HUES6 (cell line): ENCODE measurements around the gene COL4A4.

Experiments used
- H3K27ac ChIP-seq: 2 replicates; pipeline ENCODE4 v1.7.0; 2013; ENCODE audit warnings: low read depth, mild to moderate bottlenecking, low read length, inconsistent platforms
- H3K27me3 ChIP-seq: 2 replicates; pipeline ENCODE4 v1.6.1; 2013; ENCODE audit warnings: low read length; ENCODE audit not compliant: control insufficient read depth, insufficient read depth
- H3K36me3 ChIP-seq: 2 replicates; pipeline ENCODE4 v1.6.1; 2013; ENCODE audit warnings: low read length; ENCODE audit not compliant: control insufficient read depth, insufficient read depth
- H3K4me1 ChIP-seq: 2 replicates; pipeline ENCODE4 v1.6.1; 2013; ENCODE audit warnings: low read length; ENCODE audit not compliant: control insufficient read depth, insufficient read depth
- H3K4me3 ChIP-seq: 2 replicates; pipeline ENCODE4 v1.5.1; 2013; ENCODE audit warnings: low read depth, low read length
- H3K9ac ChIP-seq: one replicate; pipeline ENCODE4 v1.6.1; 2013; ENCODE audit warnings: mild to moderate bottlenecking, low read length
- H3K9me3 ChIP-seq: 2 replicates; pipeline ENCODE4 v1.6.1; 2013; ENCODE audit warnings: low read depth, low read length; ENCODE audit not compliant: control insufficient read depth, insufficient read depth

Gene COL4A4

DNA sequence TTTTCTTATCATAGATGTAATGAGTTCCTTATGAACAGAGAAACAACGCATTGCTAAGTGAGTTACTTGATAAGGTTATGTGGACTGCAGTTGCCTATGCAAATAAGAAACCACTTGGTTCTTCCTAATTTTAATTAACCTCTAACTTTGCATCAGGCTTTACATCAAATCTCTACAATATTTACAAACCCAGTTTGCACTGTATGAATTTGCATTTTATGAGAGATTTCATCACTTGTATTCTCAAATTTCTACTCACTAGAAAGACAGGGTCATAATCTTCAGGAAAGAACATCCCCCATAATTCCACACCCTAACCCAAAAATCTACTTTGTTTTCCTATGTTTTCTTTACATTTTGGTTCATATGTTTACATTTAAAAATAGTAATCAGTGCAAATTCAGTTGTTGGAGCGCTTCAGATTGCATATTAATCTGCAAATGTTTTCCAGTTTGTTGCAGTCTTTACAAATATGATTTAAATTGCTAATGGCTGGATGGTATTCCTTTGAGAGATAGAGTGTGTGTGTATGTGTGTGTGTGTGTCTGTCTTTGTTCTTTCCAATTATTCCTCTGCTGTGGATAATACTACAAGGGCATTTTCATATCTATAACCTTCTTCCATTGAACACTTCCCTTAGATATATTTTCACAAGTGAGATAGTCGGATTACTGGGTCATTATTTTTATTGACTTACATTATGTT lies 106.1 kb downstream of the COL4A4 start:
- Histone ChIP-seq H3K4me3 (no peak overlapping the region), H3K9ac (no peak overlapping the region), H3K4me1 (no peaks in the 10 kb centered on the region), H3K27ac (no peak overlapping the region), H3K9me3 (no peaks in the 10 kb centered on the region), H3K27me3 (no peaks in the 10 kb centered on the region), H3K36me3 (no peaks in the 10 kb centered on the region)

DNA sequence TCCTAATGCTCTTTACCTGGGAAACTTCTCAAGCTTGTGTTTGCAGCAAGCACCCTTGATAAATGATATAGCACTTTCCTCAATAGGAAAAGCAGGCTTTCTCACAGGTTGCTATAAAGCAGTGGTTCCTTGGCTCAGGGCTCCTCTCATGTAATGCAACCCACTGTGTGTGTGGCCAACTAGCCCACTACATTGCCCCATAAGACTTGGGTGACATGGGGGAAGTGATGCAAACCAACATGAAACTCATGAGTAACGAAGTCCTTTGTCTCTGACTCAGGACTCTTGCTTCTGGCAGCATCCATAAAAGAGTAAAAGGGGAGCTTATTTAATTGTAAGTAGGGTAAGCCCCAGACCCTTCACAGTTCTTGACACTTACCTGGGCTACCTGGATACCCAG lies 106.9 kb downstream of the COL4A4 start:
- no peaks in the 10 kb centered on the region for H3K27me3 ChIP-seq
- H3K4me1 ChIP-seq: no peaks in the 10 kb centered on the region
- H3K9ac ChIP-seq: no peak overlapping the region
- no peaks in the 10 kb centered on the region for H3K36me3 ChIP-seq
- no peak overlapping the region for H3K27ac ChIP-seq
- no peak overlapping the region for H3K4me3 ChIP-seq
- H3K9me3 ChIP-seq: no peaks in the 10 kb centered on the region

DNA sequence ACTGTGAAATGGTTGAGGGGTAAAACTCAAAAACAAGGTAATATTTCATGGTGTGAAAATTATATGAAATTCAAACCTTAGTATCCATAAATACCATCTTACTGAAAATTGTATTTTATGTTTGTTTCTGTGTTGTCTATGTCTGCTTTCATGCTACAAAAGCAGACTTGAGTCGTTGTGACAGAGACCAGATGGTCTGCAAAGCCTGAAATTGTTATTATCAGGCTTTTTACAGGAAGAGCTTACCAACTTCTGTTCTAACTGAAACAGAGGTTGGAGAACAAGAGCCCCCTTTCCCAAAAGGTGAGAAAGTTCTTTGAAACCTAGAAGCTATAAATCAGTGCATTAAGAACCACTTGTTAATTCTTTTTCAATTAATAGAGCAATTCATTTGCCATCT lies 110.0 kb downstream of the COL4A4 start:
- no peak overlapping the region for H3K9ac ChIP-seq
- no peak overlapping the region for H3K27ac ChIP-seq
- no peaks in the 10 kb centered on the region for H3K9me3 ChIP-seq
- H3K36me3 ChIP-seq: no peaks in the 10 kb centered on the region
- H3K4me1 ChIP-seq: no peaks in the 10 kb centered on the region
- no peaks in the 10 kb centered on the region for H3K27me3 ChIP-seq
- H3K4me3 ChIP-seq: no peak overlapping the region

DNA sequence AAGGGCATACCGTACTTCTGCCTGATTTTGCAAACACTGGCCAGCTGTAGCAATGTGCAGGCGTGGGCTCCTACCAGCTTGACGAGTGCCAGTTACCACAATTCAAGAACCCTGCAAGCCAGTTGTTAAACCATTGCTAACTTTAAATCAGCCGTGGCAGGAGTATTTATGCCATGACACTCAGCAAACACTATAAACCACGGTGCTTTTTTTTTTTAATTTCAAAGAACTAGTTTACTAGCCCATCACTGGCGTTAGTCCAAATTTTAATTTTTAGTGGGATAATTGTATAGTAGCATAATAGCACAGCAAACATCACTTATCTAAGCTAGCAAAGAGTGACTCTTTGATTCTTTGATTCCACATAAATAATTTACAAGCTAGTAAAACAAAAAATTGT lies 111.1 kb downstream of the COL4A4 start:
- no peaks in the 10 kb centered on the region for H3K36me3 ChIP-seq
- no peak overlapping the region for H3K4me3 ChIP-seq
- H3K9me3 ChIP-seq: no peaks in the 10 kb centered on the region
- H3K9ac ChIP-seq: no peak overlapping the region
- no peak overlapping the region for H3K27ac ChIP-seq
- H3K27me3 ChIP-seq: no peaks in the 10 kb centered on the region
- H3K4me1 ChIP-seq: no peaks in the 10 kb centered on the region

DNA sequence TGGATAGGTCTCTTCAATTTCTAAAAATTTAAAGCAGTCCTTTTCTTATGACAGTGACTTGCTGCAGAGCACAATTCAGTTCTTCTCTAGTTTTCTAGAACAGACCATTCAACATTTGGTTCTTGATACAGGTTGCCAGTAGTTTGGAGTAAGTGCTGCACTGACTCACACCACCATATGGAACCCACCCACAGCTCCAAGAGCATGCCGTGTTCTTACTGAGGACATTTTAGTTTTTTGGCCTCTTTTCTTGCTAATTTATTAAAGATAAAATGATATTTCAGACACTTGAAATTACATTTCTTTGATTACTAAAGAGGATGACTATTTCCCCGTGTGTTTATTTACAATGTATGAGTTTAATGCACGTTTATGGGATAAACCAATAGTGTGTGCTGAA lies 120.0 kb downstream of the COL4A4 start:
- Histone ChIP-seq H3K9me3 (no peaks in the 10 kb centered on the region), H3K9ac (no peak overlapping the region), H3K4me3 (no peak overlapping the region), H3K36me3 (no peaks in the 10 kb centered on the region), H3K4me1 (no peaks in the 10 kb centered on the region), H3K27ac (no peak overlapping the region), H3K27me3 (no peaks in the 10 kb centered on the region)

DNA sequence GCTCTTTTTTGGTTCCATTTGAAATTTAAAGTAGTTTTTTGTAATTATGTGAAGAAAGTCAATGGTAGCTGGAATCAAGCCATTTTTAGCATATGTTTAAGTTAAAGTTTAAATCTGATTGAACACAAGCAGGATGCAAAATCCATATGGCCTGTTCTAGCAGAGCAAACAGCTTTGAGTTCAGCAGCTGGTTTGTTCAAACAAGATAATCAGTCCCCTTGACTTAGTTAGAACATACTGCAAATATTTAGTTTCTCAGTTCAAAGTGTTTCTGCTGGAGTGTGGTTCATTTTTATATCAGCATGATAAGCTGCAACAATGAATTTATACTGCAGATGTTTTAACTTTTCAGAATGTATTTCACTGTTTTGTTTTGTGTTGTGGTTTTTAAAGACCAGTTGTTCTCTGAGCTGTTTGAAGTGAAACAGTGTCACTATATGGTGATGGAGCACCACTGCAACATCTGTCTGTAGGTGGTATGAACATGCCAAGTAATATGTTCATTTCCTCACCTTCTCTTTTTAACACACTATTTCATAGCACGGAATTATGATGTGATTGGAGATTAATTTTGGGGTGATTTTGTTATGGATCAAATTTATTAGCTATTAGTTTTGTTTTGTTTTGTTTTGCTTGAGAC lies 125.3 kb downstream of the COL4A4 start:
- Histone ChIP-seq H3K27ac (no peak overlapping the region), H3K4me1 (no peaks in the 10 kb centered on the region), H3K9ac (no peak overlapping the region), H3K36me3 (no peaks in the 10 kb centered on the region), H3K4me3 (no peak overlapping the region), H3K9me3 (no peaks in the 10 kb centered on the region), H3K27me3 (no peaks in the 10 kb centered on the region)

DNA sequence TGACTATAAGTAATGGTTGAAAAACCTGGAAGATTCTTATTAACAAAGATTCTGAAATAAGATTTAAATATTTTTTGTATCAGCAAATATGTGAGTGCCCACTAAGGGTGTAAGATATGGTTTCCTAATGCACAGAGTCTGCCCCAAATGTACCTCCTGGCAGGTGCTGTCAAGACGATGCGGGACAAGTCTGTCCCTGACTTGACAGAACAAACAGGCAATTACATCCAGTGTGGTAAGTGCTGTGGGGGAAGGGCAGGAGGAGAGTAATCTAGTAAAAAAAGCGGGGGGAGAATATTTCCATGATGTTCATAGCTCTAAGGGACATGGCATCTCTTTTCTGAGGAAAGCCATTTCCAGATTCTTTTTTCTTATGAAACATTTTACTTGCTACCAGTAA lies 127.5 kb downstream of the COL4A4 start:
- no peaks in the 10 kb centered on the region for H3K9me3 ChIP-seq
- H3K4me1 ChIP-seq: no peaks in the 10 kb centered on the region
- H3K27ac ChIP-seq: no peak overlapping the region
- H3K27me3 ChIP-seq: no peaks in the 10 kb centered on the region
- no peaks in the 10 kb centered on the region for H3K36me3 ChIP-seq
- H3K9ac ChIP-seq: no peak overlapping the region
- H3K4me3 ChIP-seq: no peak overlapping the region

DNA sequence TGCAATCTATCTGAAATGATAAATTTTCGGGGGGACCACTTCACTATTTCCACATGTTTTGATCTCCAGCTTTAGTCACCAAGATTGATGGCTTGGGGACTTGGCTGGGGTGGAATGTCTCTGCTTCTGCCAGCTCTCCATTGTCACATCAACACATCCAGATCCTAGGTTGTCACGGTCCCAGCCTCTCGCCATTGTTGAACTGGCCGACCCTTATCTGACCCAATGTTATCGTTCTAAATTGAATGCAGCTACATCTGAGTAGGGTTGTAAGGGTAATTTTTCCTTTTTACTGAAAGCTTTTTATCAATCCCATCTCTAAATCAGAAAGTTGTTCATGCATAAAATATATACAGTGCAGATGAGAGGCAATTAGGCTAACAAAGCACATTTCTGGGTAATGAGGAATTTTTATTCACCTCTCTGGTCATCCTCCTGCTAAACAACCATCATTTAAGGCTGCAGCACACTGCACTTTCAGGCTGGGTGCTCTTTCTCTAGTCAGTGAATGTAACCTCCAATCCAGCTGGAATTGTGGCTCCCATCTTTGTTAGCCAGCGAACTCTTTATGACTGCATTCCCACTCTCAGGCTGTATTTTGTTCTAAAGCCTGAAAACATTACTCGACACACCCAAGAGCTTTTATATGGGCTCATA lies 128.2 kb downstream of the COL4A4 start:
- H3K9ac ChIP-seq: no peak overlapping the region
- H3K27me3 ChIP-seq: no peaks in the 10 kb centered on the region
- H3K4me3 ChIP-seq: no peak overlapping the region
- H3K4me1 ChIP-seq: no peaks in the 10 kb centered on the region
- no peaks in the 10 kb centered on the region for H3K9me3 ChIP-seq
- H3K27ac ChIP-seq: no peak overlapping the region
- no peaks in the 10 kb centered on the region for H3K36me3 ChIP-seq

DNA sequence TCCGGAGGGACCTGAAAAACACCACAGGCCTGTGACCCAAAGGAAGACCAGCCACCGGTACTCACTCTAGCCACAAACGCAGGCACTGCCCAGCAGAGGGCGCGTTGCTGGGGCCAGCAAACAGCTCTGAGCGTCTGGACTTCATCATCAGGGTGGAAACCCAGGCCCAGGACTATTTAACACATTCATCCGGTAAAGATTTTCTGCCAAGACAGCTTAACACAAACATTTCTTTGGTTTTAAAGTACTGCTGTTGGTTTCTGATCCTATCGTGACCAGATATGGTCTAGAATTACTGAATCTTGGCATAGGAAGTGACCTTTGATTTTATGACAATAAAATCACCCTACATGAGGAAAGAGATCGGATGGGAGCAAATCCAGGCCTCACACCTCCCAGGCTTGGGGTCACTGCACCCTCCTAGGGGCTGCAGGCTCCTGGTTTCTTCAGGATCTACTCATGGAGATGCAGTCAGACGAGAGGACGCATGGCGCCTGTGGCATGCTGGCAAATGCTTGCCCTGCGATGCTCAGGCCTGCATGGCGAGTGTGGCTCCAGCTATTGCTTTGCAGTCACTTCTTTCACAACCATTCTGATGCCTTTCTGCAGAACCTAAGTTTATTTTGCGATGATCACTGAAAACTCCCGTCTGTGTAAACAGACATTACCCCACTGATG lies 130.4 kb downstream of the COL4A4 start:
- H3K27ac ChIP-seq: no peak overlapping the region

DNA sequence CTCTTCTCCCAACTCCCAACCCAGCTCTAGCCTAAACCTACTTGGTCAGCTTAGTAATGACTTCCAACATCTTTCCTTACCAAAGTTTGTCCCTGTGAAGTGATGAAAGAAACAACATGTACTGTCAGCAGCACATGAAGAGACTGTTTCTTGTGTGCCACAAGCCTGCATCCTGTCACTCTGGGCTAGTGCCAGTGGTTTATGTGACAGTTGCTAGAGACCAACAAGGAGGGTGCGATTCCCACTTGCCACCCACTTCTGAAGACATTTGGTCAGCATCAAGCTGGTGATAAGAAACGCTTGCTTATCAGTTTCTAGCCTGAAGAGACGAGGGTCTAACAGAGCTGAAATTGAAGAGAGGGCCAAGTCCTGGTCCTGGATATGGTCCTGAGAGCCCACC lies 132.6 kb downstream of the COL4A4 start:
- no peak overlapping the region for H3K9ac ChIP-seq
- H3K36me3 ChIP-seq: no peaks in the 10 kb centered on the region
- H3K4me3 ChIP-seq: no peak overlapping the region
- H3K9me3 ChIP-seq: no peaks in the 10 kb centered on the region
- H3K27ac ChIP-seq: no peak overlapping the region
- H3K4me1 ChIP-seq: no peaks in the 10 kb centered on the region
- H3K27me3 ChIP-seq: no peaks in the 10 kb centered on the region

More for the DNA sequence above, 130.4 kb downstream of the COL4A4 start:
- H3K9ac ChIP-seq: no peak overlapping the region
- H3K36me3 ChIP-seq: no peaks in the 10 kb centered on the region
- no peaks in the 10 kb centered on the region for H3K9me3 ChIP-seq
- H3K4me1 ChIP-seq: no peaks in the 10 kb centered on the region
- no peaks in the 10 kb centered on the region for H3K27me3 ChIP-seq
- H3K4me3 ChIP-seq: no peak overlapping the region

DNA sequence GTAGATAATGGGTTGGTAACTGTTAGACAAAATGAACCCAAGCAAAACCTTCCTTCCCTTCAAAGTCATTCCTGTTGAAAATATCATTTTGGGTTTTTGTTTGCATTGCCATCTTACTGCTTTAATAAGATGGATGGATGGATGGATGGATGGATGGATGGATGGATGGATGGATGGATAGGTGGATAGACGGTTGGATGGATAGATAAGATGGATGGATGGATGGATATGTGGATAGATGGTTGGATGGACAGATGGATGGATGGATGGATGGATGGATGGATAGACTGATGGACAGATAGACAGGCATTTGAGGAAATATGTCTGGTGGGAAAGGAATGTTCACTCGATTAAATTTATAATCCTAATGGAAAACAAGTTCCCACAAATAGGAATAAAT lies 133.2 kb downstream of the COL4A4 start:
- Histone ChIP-seq H3K36me3 (no peaks in the 10 kb centered on the region), H3K9me3 (no peaks in the 10 kb centered on the region), H3K27me3 (no peaks in the 10 kb centered on the region), H3K4me3 (no peak overlapping the region), H3K4me1 (no peaks in the 10 kb centered on the region), H3K27ac (no peak overlapping the region), H3K9ac (no peak overlapping the region)
